ENCODE data around the gene ERBB4. TPM values are rescaled to one million over a fixed set of nuclear protein-coding genes. Genes with fewer than 3 reads are reported as not detected.

ERBB4 gene
- total RNA-seq, 4 donors from 2014 or later: 0.16 to 12.7 (median 0.27) TPM; not detected in 1

GRCh38 chr2:211845338-211846035, 693.1 kb downstream of the ERBB4 start:
- TF ChIP-seq POLR2A (IDR thresholded peaks at IDR 0.05) (no peak), EP300 (IDR thresholded peaks at IDR 0.05; ENCODE audit: low read depth) (no peak)
- 53 to 71% methylated on average over 2 to 3 of the region's 3 CpGs for WGBS, 2 donors (ENCODE audit: low coverage in 1 of 2)

GRCh38 chr2:211837706-211838105, 700.9 kb downstream of the ERBB4 start:
- H3K36me3 ChIP-seq: no peaks in the 10 kb centered on the region
- H3K9me3 ChIP-seq: no peaks in the 10 kb centered on the region
- no peak overlapping the region for H3K4me3 ChIP-seq
- TF ChIP-seq POLR2AphosphoS5 (IDR thresholded peaks at IDR 0.05) (no peak), CTCF (IDR thresholded peaks at IDR 0.05) (no peak), EP300 (IDR thresholded peaks at IDR 0.05; ENCODE audit: low read depth) (no peak), POLR2A (IDR thresholded peaks at IDR 0.05) (no peak)
- intact Hi-C loops (cut with DNase I; ENCODE audit: low total_unique reads): no loop called here
- 20 to 64% methylated on average over 1 to 2 of the region's 2 CpGs for WGBS, 2 donors (ENCODE audit: low coverage in 1 of 2)
- no peaks in the 10 kb centered on the region for H3K27me3 ChIP-seq
- no peak for DNase-seq
- H3K27ac ChIP-seq: no peak overlapping the region
- in situ Hi-C loops (cut with MboI; ENCODE audit: low pct_ligation_motif_present in 1 of 4, low pct_unique_long_range_greater_than_20kb in 1 of 4, low sequenced_read_pairs in 3 of 4): no loop called here
- H3K4me1 ChIP-seq: no peaks in the 10 kb centered on the region

More at GRCh38 chr2:211845338-211846035, 693.1 kb downstream of the ERBB4 start:
- no peaks in the 10 kb centered on the region for H3K36me3 ChIP-seq
- H3K4me3 ChIP-seq: no peak overlapping the region
- H3K4me1 ChIP-seq: no peaks in the 10 kb centered on the region
- H3K27ac ChIP-seq: no peak overlapping the region
- in situ Hi-C loops (cut with MboI; ENCODE audit: low pct_ligation_motif_present in 1 of 4, low pct_unique_long_range_greater_than_20kb in 1 of 4, low sequenced_read_pairs in 3 of 4) (no loop called here), intact Hi-C loops (cut with DNase I; ENCODE audit: low total_unique reads) (no loop called here)
- no peaks in the 10 kb centered on the region for H3K27me3 ChIP-seq
- H3K9me3 ChIP-seq: no peaks in the 10 kb centered on the region
- no peak for DNase-seq

GRCh38 chr2:211837206-211837605, 701.4 kb downstream of the ERBB4 start:
- no peak for TF ChIP-seq CTCF (IDR thresholded peaks at IDR 0.05)
- TF ChIP-seq POLR2A (IDR thresholded peaks at IDR 0.05): no peak
- no peak for TF ChIP-seq EP300 (IDR thresholded peaks at IDR 0.05; ENCODE audit: low read depth)
- TF ChIP-seq POLR2AphosphoS5 (IDR thresholded peaks at IDR 0.05): no peak
- 70 to 79% methylated on average over 3 of the region's 3 CpGs for WGBS, 2 donors (ENCODE audit: low coverage in 1 of 2)
- in situ Hi-C loops (cut with MboI; ENCODE audit: low pct_ligation_motif_present in 1 of 4, low pct_unique_long_range_greater_than_20kb in 1 of 4, low sequenced_read_pairs in 3 of 4) (no loop called here), intact Hi-C loops (cut with DNase I; ENCODE audit: low total_unique reads) (no loop called here)
- Histone ChIP-seq H3K4me1 (no peaks in the 10 kb centered on the region), H3K36me3 (no peaks in the 10 kb centered on the region), H3K9me3 (no peaks in the 10 kb centered on the region), H3K27me3 (no peaks in the 10 kb centered on the region), H3K4me3 (no peak overlapping the region), H3K27ac (no peak overlapping the region)
- no peak for DNase-seq

- no peak for DNase-seq
- Histone ChIP-seq H3K27ac (no peak overlapping the region), H3K36me3 (no peaks in the 10 kb centered on the region), H3K4me3 (no peak overlapping the region), H3K4me1 (no peaks in the 10 kb centered on the region), H3K9me3 (no peaks in the 10 kb centered on the region), H3K27me3 (no peaks in the 10 kb centered on the region)
- in situ Hi-C loops (cut with MboI; ENCODE audit: low pct_ligation_motif_present in 1 of 4, low pct_unique_long_range_greater_than_20kb in 1 of 4, low sequenced_read_pairs in 3 of 4) (no loop called here), intact Hi-C loops (cut with DNase I; ENCODE audit: low total_unique reads) (no loop called here)
- no peak for TF ChIP-seq CTCF (IDR thresholded peaks at IDR 0.05)
- no peak for TF ChIP-seq POLR2A (IDR thresholded peaks at IDR 0.05)
- no peak for TF ChIP-seq POLR2AphosphoS5 (IDR thresholded peaks at IDR 0.05)
- no peak for TF ChIP-seq EP300 (IDR thresholded peaks at IDR 0.05; ENCODE audit: low read depth)
- 21 to 31% methylated on average over 2 to 3 of the region's 3 CpGs for WGBS, 2 donors (ENCODE audit: low coverage in 1 of 2)
These were observed 702.2 kb downstream of the ERBB4 start for GRCh38 chr2:211836409-211836808.

- in situ Hi-C loops (cut with MboI; ENCODE audit: low pct_ligation_motif_present in 1 of 4, low pct_unique_long_range_greater_than_20kb in 1 of 4, low sequenced_read_pairs in 3 of 4): no loop called here
- Histone ChIP-seq H3K4me3 (no peak overlapping the region), H3K27ac (no peak overlapping the region), H3K4me1 (no peaks in the 10 kb centered on the region), H3K9me3 (no peaks in the 10 kb centered on the region), H3K27me3 (no peaks in the 10 kb centered on the region), H3K36me3 (no peaks in the 10 kb centered on the region)
- WGBS, 2 donors (ENCODE audit: low coverage in 1 of 2): 32 to 78% methylated on average over 2 of the region's 2 CpGs
- TF ChIP-seq EP300 (IDR thresholded peaks at IDR 0.05; ENCODE audit: low read depth): no peak
- no peak for TF ChIP-seq POLR2AphosphoS5 (IDR thresholded peaks at IDR 0.05)
- no peak for TF ChIP-seq POLR2A (IDR thresholded peaks at IDR 0.05)
- no peak for TF ChIP-seq CTCF (IDR thresholded peaks at IDR 0.05)
- DNase-seq: no peak
- intact Hi-C loops (cut with DNase I; ENCODE audit: low total_unique reads): no loop called here
These were observed 702.9 kb downstream of the ERBB4 start for GRCh38 chr2:211835695-211836094.

All from transverse colon (tissue), 4 donors.